Thoracic aorta (tissue), 2 donors: ENCODE data around the gene NPW. TPM values are rescaled to one million over a fixed set of nuclear protein-coding genes. Genes with fewer than 3 reads are reported as not detected.

Source experiments
- ATAC-seq: fragments of 150-250 bp; one replicate; pipeline ENCODE4 v1.8.0; 2017; ENCODE audit warnings: low read depth; ENCODE audit not compliant: insufficient number of reproducible peaks, low FRiP score
- DNase-seq: peaks from one replicate; pipeline ENCODE4 v3.0.0-alpha.2; 2020; ENCODE audit warnings: low spot score
- H3K27ac ChIP-seq, 2 donors: fragments of 200-600 bp; sonication (generic); 1 replicate in 1 of 2; 2 replicates in 1 of 2; pipeline ENCODE4 v1.5.1; 2016; ENCODE audit warnings: mild to moderate bottlenecking in 2 of 2, moderate library complexity in 2 of 2
- H3K27me3 ChIP-seq: fragments of 200-600 bp; sonication (generic); replicated peaks from 2 replicates; pipeline ENCODE4 v1.6.0; 2016; ENCODE audit warnings: mild to moderate bottlenecking; ENCODE audit not compliant: insufficient read depth
- H3K36me3 ChIP-seq: fragments of 200-600 bp; sonication (generic); one replicate; pipeline ENCODE4 v1.5.1; 2016
- H3K4me1 ChIP-seq, 2 donors: fragments of 200-600 bp; sonication (generic); 1 replicate in 1 of 2; 2 replicates in 1 of 2; pipeline versions ENCODE4 v1.5.1 to v1.6.0; 2016; ENCODE audit warnings: low read depth in 2 of 2, mild to moderate bottlenecking in 1 of 2; ENCODE audit not compliant: control insufficient read depth in 1 of 2
- H3K4me3 ChIP-seq: fragments of 200-600 bp; sonication (generic); 2 replicates; pipeline ENCODE4 v1.5.1; 2016; ENCODE audit warnings: mild to moderate bottlenecking
- H3K9me3 ChIP-seq: fragments of 200-600 bp; sonication (generic); 2 replicates; pipeline ENCODE4 v1.5.1; 2016
- total RNA-seq, 2 donors: library from RNA; depleted of rRNA; stranded (reverse); fragments of >200 nt; gene quantifications; one replicate each; pipeline versions ENCODE4 v1.1.0 to v1.2.3, GENCODE V29; 2016
- TF ChIP-seq, protein P1 (sequence below): fragments of 200-600 bp; sonication (generic); IDR thresholded peaks from one replicate; pipeline ENCODE4 v1.5.1; 2019; ENCODE audit warnings: antibody characterized with exemption

Gene NPW
- total RNA-seq, 2 donors from 2014 or later, result not detected

GRCh38 chr16:1992704-1993317 is 26.8 kb upstream of the NPW start:
- ATAC-seq (no peak), DNase-seq (no peak)
- H3K9me3 ChIP-seq, result no peaks in the 10 kb centered on the region
- H3K4me1 ChIP-seq, result peaks cover 9 to 25% of the 10 kb centered on the region in 2 donors
- TF ChIP-seq, protein P1, sequence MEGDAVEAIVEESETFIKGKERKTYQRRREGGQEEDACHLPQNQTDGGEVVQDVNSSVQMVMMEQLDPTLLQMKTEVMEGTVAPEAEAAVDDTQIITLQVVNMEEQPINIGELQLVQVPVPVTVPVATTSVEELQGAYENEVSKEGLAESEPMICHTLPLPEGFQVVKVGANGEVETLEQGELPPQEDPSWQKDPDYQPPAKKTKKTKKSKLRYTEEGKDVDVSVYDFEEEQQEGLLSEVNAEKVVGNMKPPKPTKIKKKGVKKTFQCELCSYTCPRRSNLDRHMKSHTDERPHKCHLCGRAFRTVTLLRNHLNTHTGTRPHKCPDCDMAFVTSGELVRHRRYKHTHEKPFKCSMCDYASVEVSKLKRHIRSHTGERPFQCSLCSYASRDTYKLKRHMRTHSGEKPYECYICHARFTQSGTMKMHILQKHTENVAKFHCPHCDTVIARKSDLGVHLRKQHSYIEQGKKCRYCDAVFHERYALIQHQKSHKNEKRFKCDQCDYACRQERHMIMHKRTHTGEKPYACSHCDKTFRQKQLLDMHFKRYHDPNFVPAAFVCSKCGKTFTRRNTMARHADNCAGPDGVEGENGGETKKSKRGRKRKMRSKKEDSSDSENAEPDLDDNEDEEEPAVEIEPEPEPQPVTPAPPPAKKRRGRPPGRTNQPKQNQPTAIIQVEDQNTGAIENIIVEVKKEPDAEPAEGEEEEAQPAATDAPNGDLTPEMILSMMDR, result no peak
- H3K4me3 ChIP-seq, result peak overlapping the region; percentile 65
- H3K27ac ChIP-seq, result no peak overlapping the region
- H3K27me3 ChIP-seq, result peaks cover 7% of the 10 kb centered on the region
- peaks cover 10% of the 10 kb centered on the region for H3K36me3 ChIP-seq

DNA sequence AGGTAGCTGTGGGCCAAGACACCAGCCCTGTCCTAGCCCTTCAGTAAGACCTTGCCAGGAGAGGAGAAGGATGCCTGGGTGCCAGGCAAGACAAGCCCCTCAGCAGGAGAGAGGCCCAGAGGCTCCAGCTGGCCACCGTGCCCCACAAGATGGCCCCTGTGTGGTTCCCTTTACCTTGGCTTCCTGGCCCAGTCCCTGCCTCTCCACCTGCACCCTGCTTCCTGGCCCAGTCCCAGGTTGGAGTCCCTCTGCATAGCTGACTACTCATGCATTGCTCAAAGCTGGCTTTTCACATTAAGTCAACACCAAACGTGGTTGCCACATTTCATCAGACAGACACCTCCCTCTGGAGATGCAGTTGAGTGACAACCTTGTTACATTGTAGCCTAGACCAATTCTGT is 25.9 kb upstream of the NPW start:
- Histone ChIP-seq H3K27ac (no peak overlapping the region), H3K27me3 (peaks cover 7% of the 10 kb centered on the region), H3K4me1 (peaks cover 9 to 25% of the 10 kb centered on the region in 2 donors), H3K4me3 (no peak overlapping the region), H3K36me3 (peaks cover 18% of the 10 kb centered on the region), H3K9me3 (no peaks in the 10 kb centered on the region)
- DNase-seq (no peak), ATAC-seq (no peak)
- TF ChIP-seq, protein P1, result no peak

DNA sequence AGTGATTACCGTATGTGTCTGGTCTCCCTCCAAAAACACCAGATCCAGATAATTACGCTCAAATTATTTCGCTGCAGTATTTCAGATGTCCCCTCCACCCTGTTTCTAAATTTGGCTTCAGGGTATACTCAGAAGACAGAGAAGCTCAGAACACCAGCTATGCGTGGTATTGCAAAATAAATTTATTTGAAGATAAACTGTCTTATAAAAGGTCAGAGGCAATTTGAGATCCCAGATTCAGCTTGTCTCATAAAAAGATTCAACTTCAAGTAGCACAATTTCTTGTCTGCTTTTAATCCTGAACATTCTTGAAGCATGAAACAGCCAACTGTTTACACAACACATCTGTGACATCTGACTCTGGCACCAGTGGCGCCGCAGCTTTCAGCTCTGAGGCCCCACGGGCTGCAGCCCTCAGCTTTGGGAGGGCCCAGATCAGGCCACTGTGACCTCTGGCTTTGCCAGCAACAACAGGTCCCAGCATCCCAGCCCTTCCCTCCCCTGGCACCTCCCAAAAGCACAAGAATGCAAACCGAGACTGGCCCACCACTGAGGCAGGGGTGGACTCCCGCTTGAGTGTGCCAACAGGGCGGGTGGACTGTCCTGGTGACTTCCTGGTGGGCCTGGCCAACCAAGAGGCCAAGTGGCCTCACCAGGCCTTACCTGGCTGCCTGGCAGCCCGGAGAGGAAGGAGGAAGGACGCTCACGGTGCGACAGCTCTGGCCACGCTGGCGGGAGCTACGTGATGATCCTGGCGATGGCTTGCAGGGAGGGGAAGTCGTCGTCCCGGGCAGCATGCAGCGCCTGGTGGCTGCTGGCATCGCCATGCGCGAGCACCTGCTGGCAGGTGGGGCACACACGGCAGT is 21.9 kb upstream of the NPW start:
- no peaks in the 10 kb centered on the region for H3K27me3 ChIP-seq
- no peak overlapping the region for H3K27ac ChIP-seq
- no peak for ATAC-seq
- TF ChIP-seq, protein P1, result no peak
- H3K36me3 ChIP-seq, result peaks cover 48% of the 10 kb centered on the region
- H3K4me3 ChIP-seq, result no peak overlapping the region
- H3K4me1 ChIP-seq, result peaks cover 0 to under 1% of the 10 kb centered on the region in 2 donors
- no peak for DNase-seq
- no peaks in the 10 kb centered on the region for H3K9me3 ChIP-seq

DNA sequence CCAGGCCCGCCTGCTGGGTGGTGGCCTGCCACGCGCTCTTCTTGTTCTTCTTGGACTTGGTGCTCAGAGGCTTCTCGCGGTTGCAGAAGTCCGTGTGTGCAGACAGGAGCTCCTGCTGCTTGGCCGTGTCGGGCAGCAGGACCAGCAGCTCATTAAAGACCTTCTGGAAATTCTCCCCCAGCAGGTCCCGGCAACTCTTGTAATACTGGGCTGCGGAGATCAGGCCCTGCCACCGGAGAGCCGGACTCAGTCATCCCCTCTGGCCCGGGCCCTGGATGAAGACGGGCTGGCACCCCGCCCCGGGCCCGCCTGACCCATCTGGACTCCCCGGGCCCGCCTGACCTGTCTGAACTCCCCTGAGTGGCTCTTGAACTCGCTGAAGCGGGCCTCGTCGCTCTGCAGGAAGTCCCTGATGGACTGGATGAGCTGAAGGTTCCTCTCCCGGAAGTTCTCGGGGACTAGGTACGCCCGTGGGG is 21.2 kb upstream of the NPW start:
- Histone ChIP-seq H3K9me3 (no peaks in the 10 kb centered on the region), H3K4me3 (no peak overlapping the region), H3K4me1 (no peaks in the 10 kb centered on the region), H3K36me3 (peaks cover 54% of the 10 kb centered on the region), H3K27me3 (no peaks in the 10 kb centered on the region), H3K27ac (no peak overlapping the region)
- DNase-seq (no peak), ATAC-seq (no peak)
- TF ChIP-seq, protein P1, result no peak
